Cardiac fibroblast (primary cell): ENCODE measurements around the gene RANBP3.

Experiments
- DNase-seq, 2 donors: peaks; one replicate each; pipeline versions ENCODE4 v3.0.0 to v3.0.0-alpha.2; 2010; ENCODE audit warnings: low read depth in 2 of 2
- H3K4me3 ChIP-seq, 2 donors: replicated peaks in 1 of 2; 1 replicate in 1 of 2; 2 replicates in 1 of 2; pipeline ENCODE4 v1.5.1; 2011; ENCODE audit warnings: low read depth in 2 of 2, low read length in 2 of 2, mild to moderate bottlenecking in 2 of 2, moderate library complexity in 1 of 2
- TF ChIP-seq, protein P1 (sequence below): IDR thresholded peaks from one replicate; pipeline ENCODE4 v1.5.1; 2011; ENCODE audit warnings: low read depth, mild to moderate bottlenecking, low read length, inconsistent platforms

RANBP3 gene

GRCh38 chr19:5972355-5972731, 5.6 kb downstream of the RANBP3 start:
- no peak overlapping the region for H3K4me3 ChIP-seq
- DNase-seq = no peak
- TF ChIP-seq, protein P1, sequence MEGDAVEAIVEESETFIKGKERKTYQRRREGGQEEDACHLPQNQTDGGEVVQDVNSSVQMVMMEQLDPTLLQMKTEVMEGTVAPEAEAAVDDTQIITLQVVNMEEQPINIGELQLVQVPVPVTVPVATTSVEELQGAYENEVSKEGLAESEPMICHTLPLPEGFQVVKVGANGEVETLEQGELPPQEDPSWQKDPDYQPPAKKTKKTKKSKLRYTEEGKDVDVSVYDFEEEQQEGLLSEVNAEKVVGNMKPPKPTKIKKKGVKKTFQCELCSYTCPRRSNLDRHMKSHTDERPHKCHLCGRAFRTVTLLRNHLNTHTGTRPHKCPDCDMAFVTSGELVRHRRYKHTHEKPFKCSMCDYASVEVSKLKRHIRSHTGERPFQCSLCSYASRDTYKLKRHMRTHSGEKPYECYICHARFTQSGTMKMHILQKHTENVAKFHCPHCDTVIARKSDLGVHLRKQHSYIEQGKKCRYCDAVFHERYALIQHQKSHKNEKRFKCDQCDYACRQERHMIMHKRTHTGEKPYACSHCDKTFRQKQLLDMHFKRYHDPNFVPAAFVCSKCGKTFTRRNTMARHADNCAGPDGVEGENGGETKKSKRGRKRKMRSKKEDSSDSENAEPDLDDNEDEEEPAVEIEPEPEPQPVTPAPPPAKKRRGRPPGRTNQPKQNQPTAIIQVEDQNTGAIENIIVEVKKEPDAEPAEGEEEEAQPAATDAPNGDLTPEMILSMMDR = no peak

GRCh38 chr19:5971714-5972354, 6.1 kb downstream of the RANBP3 start:
- DNase-seq = no peak
- H3K4me3 ChIP-seq = no peak overlapping the region
- TF ChIP-seq, protein P1 = no peak

DNA sequence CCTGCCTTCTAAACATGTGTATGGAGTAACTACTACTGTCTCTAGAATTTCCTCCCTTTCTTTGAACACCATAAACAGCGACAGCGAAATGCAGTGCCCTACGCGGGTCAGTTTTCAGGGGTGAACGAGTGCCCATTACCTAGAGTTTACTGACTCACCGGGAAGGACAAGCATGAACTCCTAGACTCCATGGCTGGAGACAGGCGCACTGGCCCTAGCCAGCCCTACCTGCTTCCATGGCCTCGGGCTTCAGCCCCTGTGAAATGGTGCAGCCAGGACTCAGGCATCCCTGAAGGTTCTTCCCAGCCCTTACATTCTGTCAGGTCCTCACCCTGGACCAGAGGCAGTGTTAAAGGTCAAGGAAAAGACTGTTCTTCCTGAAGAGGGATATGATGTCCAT, 8.5 kb downstream of the RANBP3 start:
- DNase-seq = no peak
- no peak overlapping the region for H3K4me3 ChIP-seq
- TF ChIP-seq, protein P1 = no peak

- TF ChIP-seq, protein P1 = no peak
Measured at GRCh38 chr19:5968431-5969373, 9.2 kb downstream of the RANBP3 start.

DNA sequence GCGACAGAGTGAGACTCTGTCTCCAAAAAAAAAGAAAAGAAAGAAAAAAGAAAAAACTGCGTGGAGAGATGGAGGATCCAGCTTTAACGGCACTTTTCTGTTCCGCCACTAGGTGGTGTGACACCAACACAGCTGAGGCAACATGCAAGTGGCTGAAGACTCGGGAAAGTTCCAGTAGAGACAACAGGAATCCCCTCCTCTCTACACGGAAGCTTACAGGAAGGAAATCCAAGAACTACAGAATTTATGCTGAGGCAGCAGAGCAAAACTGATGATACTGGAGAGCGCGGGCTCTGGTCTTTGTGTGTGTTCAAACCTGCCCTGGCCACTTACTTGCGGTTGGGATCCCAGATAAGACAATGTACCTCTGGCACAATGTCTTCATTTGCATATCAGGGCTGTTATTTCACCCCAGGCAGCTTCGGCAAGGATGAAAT, 9.9 kb downstream of the RANBP3 start:
- TF ChIP-seq, protein P1 = peak; percentile 90
- peak; percentile 82 to 92 for DNase-seq
- no peak overlapping the region for H3K4me3 ChIP-seq

More at GRCh38 chr19:5968431-5969373, 9.2 kb downstream of the RANBP3 start:
- no peak overlapping the region for H3K4me3 ChIP-seq
- no peak for DNase-seq

DNA sequence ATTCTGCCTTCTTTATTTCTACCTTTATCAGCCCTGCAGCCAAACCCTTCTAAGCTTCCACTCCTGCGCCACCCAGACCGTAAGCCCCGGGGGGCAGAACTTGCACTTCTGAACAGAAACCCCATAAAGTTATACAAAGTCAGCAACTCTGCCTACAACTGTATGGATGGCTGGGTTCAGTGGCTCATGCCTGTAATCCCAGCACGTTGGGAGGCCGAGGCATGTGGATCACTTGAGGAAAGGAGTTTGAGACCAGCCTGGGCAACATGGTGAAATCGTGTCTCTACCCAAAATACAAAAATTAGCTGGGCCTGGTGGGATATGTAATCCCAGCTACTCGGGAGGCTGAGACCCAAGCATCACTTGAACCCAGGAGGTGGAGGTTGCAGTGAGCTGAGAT, 10.4 kb downstream of the RANBP3 start:
- H3K4me3 ChIP-seq = no peak overlapping the region
- TF ChIP-seq, protein P1 = no peak
- no peak for DNase-seq
